Panc1 (cell line): ENCODE data around the gene RSU1. TPM values are rescaled to one million over a fixed set of nuclear protein-coding genes. Genes with fewer than 3 reads are reported as not detected.

Experiments
- ATAC-seq: fragments of 200-7000 bp; cut with Tn5 transposase; 2 replicates; pipeline ENCODE4 v1.9.1; 2020; ENCODE audit warnings: mild to moderate bottlenecking, moderate library complexity
- BruUV-seq: library from RNA; stranded (reverse); fragments of 400-500 nt; replicated peaks from 2 replicates; lab custom pipeline; 2021; lab: Mats Ljungman, UMichigan
- CTCF ChIA-PET: fragments of 300-600 bp; sonication (Branson Sonifier 250); formaldehyde crosslinking; loops from one replicate; lab custom pipeline; 2022; ENCODE audit warnings: antibody characterized with exemption; lab: Charles Lee
- POLR2A ChIA-PET: fragments of 300-600 bp; sonication (Branson Sonifier 250); formaldehyde crosslinking; loops from one replicate; lab custom pipeline; 2022; ENCODE audit warnings: antibody characterized with exemption; lab: Charles Lee
- DNase-seq: peaks from one replicate; pipeline ENCODE4 v3.0.0-alpha.2; 2010; ENCODE audit warnings: low read depth, low spot score
- H3K27ac ChIP-seq: 2 replicates; pipeline ENCODE4 v1.5.1; 2011; ENCODE audit warnings: mild to moderate bottlenecking, low read length, inconsistent platforms
- H3K27me3 ChIP-seq: fragments of 200-500 bp; sonication (Bioruptor generic); 2 replicates; pipeline ENCODE4 v1.6.0; 2014; ENCODE audit warnings: low read length, inconsistent platforms; ENCODE audit not compliant: control insufficient read depth, insufficient read depth
- H3K36me3 ChIP-seq: fragments of 200-500 bp; sonication (Bioruptor generic); 2 replicates; pipeline ENCODE4 v1.5.1; 2014; ENCODE audit warnings: inconsistent platforms, mild to moderate bottlenecking, low read length, moderate library complexity; ENCODE audit not compliant: control insufficient read depth, insufficient read depth
- H3K4me1 ChIP-seq: 2 replicates; pipeline ENCODE4 v1.5.1; 2011; ENCODE audit warnings: inconsistent platforms, mild to moderate bottlenecking, low read length, moderate library complexity; ENCODE audit not compliant: control insufficient read depth, insufficient read depth
- H3K4me3 ChIP-seq, 2 experiments: 2 replicates each; pipeline ENCODE4 v1.5.1; 2011 to 2012; ENCODE audit warnings: low read depth in 2 of 2, low read length in 2 of 2, mild to moderate bottlenecking in 2 of 2, inconsistent platforms in 1 of 2, moderate library complexity in 1 of 2
- H3K9me3 ChIP-seq: fragments of 200-500 bp; sonication (Bioruptor generic); 2 replicates; pipeline ENCODE4 v1.5.1; 2014; ENCODE audit warnings: low read depth, mild to moderate bottlenecking, inconsistent platforms, low read length, moderate library complexity; ENCODE audit not compliant: control insufficient read depth, insufficient read depth
- CTCF ChIP-seq: fragments of 450-650 bp; IDR thresholded peaks from 2 replicates; pipeline ENCODE4 v1.5.1; 2017; ENCODE audit warnings: mild to moderate bottlenecking
- POLR2AphosphoS5 ChIP-seq: IDR thresholded peaks from 2 replicates; pipeline ENCODE4 v1.6.1; 2012; ENCODE audit warnings: mild to moderate bottlenecking, low read depth, low read length, moderate library complexity
- REST ChIP-seq, 2 experiments: IDR thresholded peaks; 2 replicates each; pipeline ENCODE4 v1.6.1; 2011 to 2012; ENCODE audit warnings: low read depth in 2 of 2, control low read depth in 1 of 2, low read length in 1 of 2, mild to moderate bottlenecking in 1 of 2, moderate library complexity in 1 of 2; ENCODE audit not compliant: insufficient read depth in 1 of 2
- SIN3A ChIP-seq: IDR thresholded peaks from 2 replicates; pipeline ENCODE4 v1.6.1; 2012; ENCODE audit warnings: low read depth, mild to moderate bottlenecking, low read length, moderate library complexity, borderline replicate concordance; ENCODE audit not compliant: insufficient read depth
- TCF7L2 ChIP-seq: IDR thresholded peaks from 2 replicates; pipeline ENCODE4 v1.6.1; 2011; ENCODE audit warnings: mild to moderate bottlenecking, low read depth, low read length, inconsistent platforms
- in situ Hi-C: cut with HindIII; loops from 2 replicates; pipeline ENCODE4 v1.10.0; 2016; ENCODE audit warnings: low sequenced_read_pairs, low pct_unique_long_range_greater_than_20kb
- intact Hi-C: fragments of 100-400 bp; cut with micrococcal nuclease; formaldehyde crosslinking; loops from one replicate; pipeline ENCODE4 v1.10.0; 2022; ENCODE audit not compliant: unreplicated experiment
- total RNA-seq: library from RNA; stranded (reverse); gene quantifications from one replicate; pipeline ENCODE4 v1.2.1, GENCODE V29; 2021; ENCODE audit not compliant: unreplicated experiment

RSU1 gene
- total RNA-seq, 1 experiment from 2014 or later, result 55.6 TPM

- Histone ChIP-seq H3K4me3 (no peak overlapping the region), H3K27ac (no peak overlapping the region), H3K36me3 (no peaks in the 10 kb centered on the region), H3K27me3 (no peaks in the 10 kb centered on the region), H3K4me1 (no peaks in the 10 kb centered on the region), H3K9me3 (no peaks in the 10 kb centered on the region)
- in situ Hi-C loops (no loop called here), intact Hi-C loops (no loop called here)
- no TSS peak for BruUV-seq
- no peak for TF ChIP-seq POLR2AphosphoS5
- TF ChIP-seq CTCF, result no peak
- TF ChIP-seq TCF7L2, result no peak
- no peak for TF ChIP-seq SIN3A
- no peak for TF ChIP-seq REST (IDR thresholded peaks at IDR 0.05; ENCODE audit: insufficient read depth in 1 of 2, low read depth in 2 of 2, low read length in 1 of 2)
- CTCF ChIA-PET, result no interaction called here
- no peak for DNase-seq
- POLR2A ChIA-PET, result no interaction called here
- ATAC-seq, result no peak
Observed at GRCh38 chr10:16787361-16787791, 29.8 kb downstream of the RSU1 start.

GRCh38 chr10:16780338-16780880 is 36.8 kb downstream of the RSU1 start:
- no TSS peak for BruUV-seq
- H3K27ac ChIP-seq, result no peak overlapping the region
- H3K4me3 ChIP-seq, result no peak overlapping the region
- intact Hi-C loops, result no loop called here
- in situ Hi-C loops, result no loop called here
- no peaks in the 10 kb centered on the region for H3K36me3 ChIP-seq
- ATAC-seq (no peak), DNase-seq (no peak)
- POLR2A ChIA-PET, result no interaction called here
- CTCF ChIA-PET, result no interaction called here
- TF ChIP-seq CTCF (no peak), REST (IDR thresholded peaks at IDR 0.05; ENCODE audit: insufficient read depth in 1 of 2, low read depth in 2 of 2, low read length in 1 of 2) (no peak), POLR2AphosphoS5 (no peak), TCF7L2 (no peak), SIN3A (no peak)
- H3K4me1 ChIP-seq, result no peaks in the 10 kb centered on the region
- H3K9me3 ChIP-seq, result no peaks in the 10 kb centered on the region
- no peaks in the 10 kb centered on the region for H3K27me3 ChIP-seq
